ENCODE data around the gene ARG2. TPM values are rescaled to one million over a fixed set of nuclear protein-coding genes. Genes with fewer than 3 reads are reported as not detected.
"Not testable (repeated sequence)": the region's sequence is repeated elsewhere in the genome, so short reads cannot be mapped to it uniquely, and the experiment has no call there.

Gene ARG2
- polyA plus RNA-seq, 1 donor, result 2.3 TPM

- DNase-seq (ENCODE audit: low read depth), result no peak
Measured at GRCh38 chr14:67584978-67585377, 34.7 kb upstream of the ARG2 start.

GRCh38 chr14:67586369-67586768 lies 33.4 kb upstream of the ARG2 start:
- no peak for DNase-seq (ENCODE audit: low read depth)

GRCh38 chr14:67589204-67589770 lies 30.4 kb upstream of the ARG2 start:
- DNase-seq (ENCODE audit: low read depth), result no peak

- not testable (repeated sequence) for DNase-seq (ENCODE audit: low read depth)
Measured at GRCh38 chr14:67593650-67594049, 26.1 kb upstream of the ARG2 start.

GRCh38 chr14:67595392-67595791 lies 24.3 kb upstream of the ARG2 start:
- DNase-seq (ENCODE audit: low read depth), result no peak

- DNase-seq (ENCODE audit: low read depth), result no peak
Measured at GRCh38 chr14:67599698-67600561, 19.8 kb upstream of the ARG2 start, which contains the start of gene PIGH. Gene PIGH (minus strand): TSS chr14:67600268. CDS start chr14:67600203, 65 bp downstream.

- DNase-seq (ENCODE audit: low read depth), result not testable (repeated sequence)
Measured at GRCh38 chr14:67600562-67600974, 19.2 kb upstream of the ARG2 start.

- DNase-seq (ENCODE audit: low read depth), result no peak
Measured at GRCh38 chr14:67602076-67602475, 17.6 kb upstream of the ARG2 start.

- DNase-seq (ENCODE audit: low read depth), result no peak
Measured at GRCh38 chr14:67602995-67603545, 16.6 kb upstream of the ARG2 start.

- DNase-seq (ENCODE audit: low read depth), result no peak
Measured at GRCh38 chr14:67607646-67608045, 12.1 kb upstream of the ARG2 start.

- DNase-seq (ENCODE audit: low read depth), result no peak
Measured at GRCh38 chr14:67609642-67610310, 9.9 kb upstream of the ARG2 start.

- DNase-seq (ENCODE audit: low read depth), result no peak
Measured at GRCh38 chr14:67610491-67610890, 9.2 kb upstream of the ARG2 start.

GRCh38 chr14:67618617-67619063 lies 1.1 kb upstream of the ARG2 start:
- DNase-seq (ENCODE audit: low read depth), result peak; percentile 67

GRCh38 chr14:67620217-67620785 lies 581 bp downstream of the ARG2 start:
- DNase-seq (ENCODE audit: low read depth), result no peak

- DNase-seq (ENCODE audit: low read depth), result no peak
Measured at GRCh38 chr14:67622675-67623074, 3.0 kb downstream of the ARG2 start.

GRCh38 chr14:67623114-67623513 lies 3.4 kb downstream of the ARG2 start:
- no peak for DNase-seq (ENCODE audit: low read depth)

GRCh38 chr14:67626131-67626530 lies 6.4 kb downstream of the ARG2 start:
- not testable (repeated sequence) for DNase-seq (ENCODE audit: low read depth)

GRCh38 chr14:67627519-67627918 lies 7.8 kb downstream of the ARG2 start:
- no peak for DNase-seq (ENCODE audit: low read depth)

GRCh38 chr14:67630186-67630585 lies 10.5 kb downstream of the ARG2 start:
- no peak for DNase-seq (ENCODE audit: low read depth)

GRCh38 chr14:67630938-67631337 lies 11.2 kb downstream of the ARG2 start:
- DNase-seq (ENCODE audit: low read depth), result no peak

- no peak for DNase-seq (ENCODE audit: low read depth)
Measured at GRCh38 chr14:67633451-67634147, 13.9 kb downstream of the ARG2 start.

Data from forelimb muscle (tissue), 1 donor.